NCI-H748 (cell line): ENCODE results near the gene PTTG1.

Experiments
- DNase-seq: peaks from one replicate; lab custom pipeline; 2025; ENCODE audit not compliant: unreplicated experiment; lab: John Stamatoyannopoulos, UW

Gene PTTG1

DNA sequence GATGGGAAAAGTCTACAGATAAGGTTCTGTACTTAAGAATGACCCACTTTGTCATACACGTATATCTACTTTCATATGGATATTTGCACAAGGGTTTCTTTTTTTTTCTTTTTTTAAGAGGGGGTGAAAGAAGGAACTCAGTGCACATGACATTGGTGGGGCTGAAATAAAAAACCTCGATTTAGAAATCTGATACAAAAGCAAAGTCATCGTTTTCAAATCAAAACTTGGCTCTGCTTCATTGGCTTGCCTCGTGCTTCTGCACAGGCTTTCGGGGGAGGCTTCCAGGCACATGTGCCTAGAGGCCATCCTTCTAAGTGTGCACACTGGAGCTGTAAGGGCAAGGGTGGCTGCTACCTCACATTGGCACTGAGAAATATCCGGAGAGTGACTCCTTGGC is 31.1 kb downstream of the PTTG1 start:
- DNase-seq, result no peak

- no peak for DNase-seq
Observed at GRCh38 chr5:160453751-160454150, 32.1 kb downstream of the PTTG1 start.

DNA sequence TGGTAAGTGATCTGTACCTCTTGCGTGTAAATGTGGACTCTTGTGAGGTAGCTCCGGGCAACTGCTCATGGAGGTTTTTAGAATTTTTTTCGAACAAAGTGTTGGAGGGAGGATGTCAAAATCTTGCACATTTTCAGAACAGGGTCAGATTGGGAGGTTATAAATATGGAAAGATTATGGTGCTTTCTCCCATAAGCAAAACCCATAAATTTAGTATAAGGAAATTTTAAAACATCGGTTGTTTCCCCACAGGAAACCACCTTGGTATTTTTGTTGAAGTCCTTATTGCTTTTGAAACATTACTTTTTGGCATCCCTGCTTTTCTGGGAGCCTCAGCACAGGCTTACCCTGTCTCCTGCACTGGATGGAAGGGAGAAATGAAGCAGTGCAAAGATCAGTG is 33.9 kb downstream of the PTTG1 start:
- no peak for DNase-seq

DNA sequence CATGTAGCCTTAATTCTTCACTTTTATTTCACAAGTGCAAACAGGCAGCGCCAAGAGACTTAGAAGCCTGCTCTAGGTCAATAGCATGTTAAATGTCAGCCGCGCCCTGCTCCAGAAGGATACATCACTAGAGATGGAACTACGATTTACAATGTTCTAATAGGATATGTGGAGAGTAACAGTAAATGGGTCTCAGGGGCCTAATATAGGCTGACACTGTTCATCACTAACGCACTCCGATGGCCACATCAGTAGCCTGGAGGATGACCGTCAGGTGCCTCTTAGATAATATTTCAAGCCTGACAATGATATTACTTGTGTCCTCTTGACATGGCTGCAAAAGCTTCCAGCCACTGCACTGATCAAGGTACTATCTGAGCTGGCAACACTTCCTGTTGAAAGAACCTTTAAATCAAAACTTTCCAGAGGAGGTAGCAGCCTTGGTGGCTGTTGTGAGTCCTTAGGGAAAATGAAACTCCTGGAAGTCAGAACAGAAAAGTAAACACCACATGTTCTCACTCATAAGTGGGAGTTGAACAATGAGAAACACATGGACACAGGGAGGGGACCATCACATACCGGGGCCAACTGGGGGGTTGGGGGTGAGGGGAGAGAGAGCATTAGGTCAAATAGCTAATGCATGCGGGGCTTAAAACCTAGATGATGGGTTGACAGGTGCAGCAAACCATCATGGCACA is 35.0 kb downstream of the PTTG1 start:
- no peak for DNase-seq

DNA sequence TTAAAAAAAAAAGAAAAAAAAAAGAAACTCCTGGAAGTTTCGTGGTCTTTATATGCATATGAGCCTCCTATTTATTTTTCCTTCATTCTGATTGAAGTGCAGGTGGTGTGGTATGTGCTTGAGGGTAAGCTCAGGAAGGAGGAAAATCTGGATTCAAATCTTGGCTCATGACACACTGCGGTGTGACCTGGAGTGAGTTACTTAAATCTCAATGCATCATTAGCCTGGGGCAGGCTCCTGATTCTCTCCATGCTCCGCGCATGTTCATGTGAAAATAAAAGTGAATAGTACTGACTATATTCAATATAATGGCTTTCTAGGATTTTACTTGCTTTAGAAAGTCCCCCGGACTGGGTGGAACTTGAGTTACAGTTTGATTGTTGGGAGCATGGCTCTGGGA is 35.6 kb downstream of the PTTG1 start:
- DNase-seq, result no peak

GRCh38 chr5:160458806-160459800 is 37.4 kb downstream of the PTTG1 start:
- DNase-seq, result no peak

- DNase-seq, result no peak
Observed at GRCh38 chr5:160460377-160461049, 38.9 kb downstream of the PTTG1 start.

GRCh38 chr5:160461378-160461777 is 39.7 kb downstream of the PTTG1 start:
- DNase-seq, result peak; percentile 5

- peak; percentile 58 for DNase-seq
Observed at GRCh38 chr5:160462167-160462566, 40.5 kb downstream of the PTTG1 start.

- no peak for DNase-seq
Observed at GRCh38 chr5:160463227-160463626, 41.6 kb downstream of the PTTG1 start.

DNA sequence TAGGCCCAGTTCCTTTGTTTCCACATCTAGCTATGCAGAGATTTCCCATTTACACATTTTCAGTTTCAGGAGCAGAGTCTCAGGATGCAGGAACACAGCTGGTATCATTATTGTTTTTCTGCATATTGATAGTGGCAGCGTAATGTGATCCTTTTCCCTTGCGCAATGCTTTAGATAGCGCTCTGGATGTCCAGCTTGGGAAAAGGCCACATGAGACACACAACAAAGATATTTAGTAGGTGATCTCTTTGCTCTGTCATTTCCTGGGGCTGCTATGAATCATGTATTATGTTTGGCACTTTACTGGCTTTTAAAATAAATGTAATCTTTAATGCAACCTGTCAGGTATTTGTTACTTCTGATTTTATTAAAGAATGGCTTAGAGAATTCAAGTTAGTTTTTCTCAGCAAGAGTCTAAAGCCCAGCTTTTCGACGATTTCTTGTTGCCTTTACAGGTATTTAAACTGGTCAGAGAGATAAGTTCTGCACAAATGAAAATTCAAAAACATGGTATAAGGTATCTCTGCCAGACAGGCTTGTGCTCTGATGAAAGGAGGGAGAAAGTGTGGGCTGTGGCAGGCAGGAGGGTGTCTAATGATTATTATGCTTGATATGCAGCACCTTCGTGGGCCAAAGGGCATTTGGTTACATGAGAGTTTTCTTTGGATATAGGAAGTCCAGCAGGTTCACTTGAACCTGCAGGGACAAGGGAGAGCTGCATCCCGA is 42.2 kb downstream of the PTTG1 start:
- peak; percentile 61 for DNase-seq

GRCh38 chr5:160464466-160464797 is 42.8 kb downstream of the PTTG1 start:
- DNase-seq, result no peak

DNA sequence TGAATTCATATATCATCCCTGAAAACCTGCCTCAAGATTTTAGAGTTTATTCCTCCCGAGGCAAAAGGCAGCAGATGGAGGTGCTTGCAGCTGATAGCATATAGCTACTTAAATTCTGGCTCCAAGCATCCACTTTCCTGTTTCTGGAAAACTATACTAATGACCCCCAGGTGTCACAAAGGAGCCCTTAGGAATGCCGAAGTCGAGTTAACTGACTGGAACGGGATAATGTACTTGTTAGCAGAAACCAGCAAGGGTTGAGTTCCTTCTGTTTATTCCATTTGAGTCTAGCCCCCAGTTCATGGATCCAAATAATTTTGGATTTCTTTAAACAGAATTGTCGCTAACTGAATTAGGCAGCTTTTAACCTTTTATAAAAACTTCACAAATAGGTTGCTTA is 44.5 kb downstream of the PTTG1 start:
- DNase-seq, result no peak

- no peak for DNase-seq
Observed at GRCh38 chr5:160466889-160467554, 45.4 kb downstream of the PTTG1 start.

GRCh38 chr5:160467555-160468362 is 46.1 kb downstream of the PTTG1 start:
- no peak for DNase-seq

- no peak for DNase-seq
Observed at GRCh38 chr5:160468363-160468975, 46.8 kb downstream of the PTTG1 start.

DNA sequence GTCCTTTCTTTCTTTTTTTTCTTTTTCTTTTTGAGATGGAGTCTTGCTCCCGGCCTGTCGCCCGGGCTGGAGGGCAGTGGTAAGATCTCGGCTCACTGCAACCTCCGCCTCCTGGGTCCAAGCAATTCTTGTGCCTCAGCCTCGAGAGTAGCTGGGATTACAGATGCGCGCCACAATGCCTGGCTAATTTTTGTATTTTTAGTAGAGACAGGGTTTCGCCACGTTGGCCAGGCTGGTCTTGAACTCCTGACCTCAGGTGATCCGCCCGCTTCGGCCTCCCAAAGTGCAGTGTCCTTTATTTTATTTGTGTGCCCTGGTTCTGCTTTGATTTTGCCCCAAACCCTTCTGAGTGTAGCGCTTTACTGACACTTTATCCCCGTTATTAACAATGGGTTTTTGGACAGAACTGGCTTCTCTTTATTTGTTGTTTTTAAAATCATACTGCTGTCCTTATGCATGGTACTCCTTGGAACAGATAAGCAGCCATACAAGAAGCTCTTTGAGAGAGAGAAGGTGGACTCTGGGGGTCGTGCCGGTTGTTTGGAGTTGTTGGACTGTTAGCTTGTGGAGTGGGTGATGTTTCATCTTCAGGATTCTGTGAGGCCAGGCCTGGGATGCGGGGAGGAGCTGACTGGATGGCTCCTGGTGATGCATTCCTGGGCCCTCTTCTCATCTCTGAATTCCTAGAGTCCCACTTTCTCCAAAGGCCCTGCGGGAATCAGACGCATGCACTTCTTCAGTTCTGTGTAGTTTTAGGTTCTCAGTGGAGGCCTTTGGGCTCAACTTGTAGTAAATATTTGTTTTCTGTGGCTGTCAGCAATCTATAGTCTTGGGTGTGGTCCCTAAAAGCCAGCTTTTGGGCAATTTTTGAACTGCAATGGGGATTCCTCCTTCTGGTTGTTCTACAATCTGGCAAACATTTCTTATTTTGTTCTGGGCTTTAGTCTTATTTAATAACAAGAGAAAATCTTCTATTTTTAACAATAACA is 47.8 kb downstream of the PTTG1 start:
- no peak for DNase-seq
